ENCODE results near the gene EDDM13.
"Not testable (repeated sequence)": the region's sequence is repeated elsewhere in the genome, so short reads cannot be mapped to it uniquely, and the experiment has no call there.

EDDM13 gene

GRCh38 chr19:56295531-56296455 lies 23.2 kb downstream of the EDDM13 start:
- no peak for DNase-seq

GRCh38 chr19:56297010-56297409 lies 24.5 kb downstream of the EDDM13 start:
- DNase-seq: no peak

- DNase-seq: no peak
Measured at GRCh38 chr19:56299688-56300087, 27.1 kb downstream of the EDDM13 start.

- DNase-seq: no peak
Measured at GRCh38 chr19:56301155-56301554, 28.6 kb downstream of the EDDM13 start.

DNA sequence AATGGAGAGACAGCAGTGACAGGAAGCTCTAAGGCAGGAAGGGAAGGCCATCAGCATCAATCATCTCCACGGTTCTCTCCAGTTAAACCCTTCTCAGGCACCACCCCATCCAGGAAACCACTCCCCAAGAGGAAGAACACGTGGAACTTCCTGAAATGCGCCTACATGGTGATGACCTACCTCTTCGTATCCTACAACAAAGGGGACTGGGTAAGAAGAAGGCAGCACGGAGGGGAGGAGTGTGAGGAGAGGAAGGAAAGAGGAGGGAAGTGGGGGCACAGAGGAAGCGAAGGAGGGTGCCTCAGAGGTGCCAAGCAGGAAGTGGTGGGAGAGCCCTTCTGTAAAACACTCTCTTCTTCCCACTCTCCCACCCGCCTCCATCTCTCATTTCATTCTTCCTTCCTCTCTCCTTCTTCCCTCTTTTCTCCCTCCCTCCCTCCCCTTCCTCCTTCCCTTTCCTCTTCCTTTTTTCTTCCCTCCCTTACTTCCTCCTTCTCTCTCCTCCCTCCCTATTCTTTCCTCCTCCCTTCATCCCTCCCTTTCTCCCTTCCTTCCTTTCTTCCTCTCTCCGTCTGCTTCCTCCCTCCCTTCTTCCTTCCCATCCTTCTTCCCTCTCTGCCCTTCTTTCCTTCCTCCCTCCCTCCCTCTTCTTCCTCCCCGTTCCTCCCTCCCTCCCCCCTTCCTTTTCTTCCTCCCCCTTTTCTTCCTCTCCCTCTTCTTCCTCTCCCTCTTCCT lies 29.5 kb downstream of the EDDM13 start:
- DNase-seq: no peak

DNA sequence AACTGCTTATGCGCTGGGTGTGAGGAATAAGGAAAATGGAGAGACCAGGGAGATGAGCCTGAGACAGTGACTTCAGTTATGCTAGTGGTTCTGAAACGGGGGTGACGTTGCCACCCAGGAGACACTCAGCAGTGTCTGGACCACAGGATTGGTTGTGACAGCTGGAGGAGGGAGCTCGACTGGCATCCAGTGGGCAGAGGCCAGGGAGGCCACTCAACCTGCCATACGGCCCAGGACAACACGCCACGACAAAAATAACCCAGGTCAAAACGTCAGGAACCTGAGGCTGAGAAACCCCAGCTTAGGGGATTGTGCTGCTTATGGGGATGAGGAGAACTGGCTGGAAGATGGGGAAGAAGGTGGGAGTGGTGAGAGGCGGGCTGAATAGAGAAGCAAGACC lies 31.7 kb downstream of the EDDM13 start:
- no peak for DNase-seq

DNA sequence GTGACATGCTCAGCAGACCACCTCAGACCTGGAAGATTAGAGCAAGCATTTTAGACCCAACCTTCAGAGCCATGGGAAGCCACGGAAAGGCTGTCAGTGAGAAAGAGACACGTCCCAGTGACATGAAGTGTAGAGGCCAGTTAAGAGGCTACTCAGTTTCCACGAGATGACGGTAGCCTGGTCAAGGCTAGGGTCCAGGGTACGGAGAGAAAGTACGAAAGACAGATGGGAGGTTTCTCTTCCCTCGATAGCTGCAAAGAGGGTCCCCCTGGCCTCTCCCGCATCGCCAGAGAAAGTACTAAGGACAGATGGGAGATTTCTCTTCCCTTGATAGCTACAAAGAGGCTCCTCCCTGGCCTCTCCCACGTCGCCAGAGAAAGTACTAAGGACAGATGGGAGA lies 33.5 kb downstream of the EDDM13 start:
- DNase-seq: no peak

GRCh38 chr19:56307062-56307461 lies 34.5 kb downstream of the EDDM13 start:
- DNase-seq: not testable (repeated sequence)

GRCh38 chr19:56308792-56309191 lies 36.2 kb downstream of the EDDM13 start:
- no peak for DNase-seq

DNA sequence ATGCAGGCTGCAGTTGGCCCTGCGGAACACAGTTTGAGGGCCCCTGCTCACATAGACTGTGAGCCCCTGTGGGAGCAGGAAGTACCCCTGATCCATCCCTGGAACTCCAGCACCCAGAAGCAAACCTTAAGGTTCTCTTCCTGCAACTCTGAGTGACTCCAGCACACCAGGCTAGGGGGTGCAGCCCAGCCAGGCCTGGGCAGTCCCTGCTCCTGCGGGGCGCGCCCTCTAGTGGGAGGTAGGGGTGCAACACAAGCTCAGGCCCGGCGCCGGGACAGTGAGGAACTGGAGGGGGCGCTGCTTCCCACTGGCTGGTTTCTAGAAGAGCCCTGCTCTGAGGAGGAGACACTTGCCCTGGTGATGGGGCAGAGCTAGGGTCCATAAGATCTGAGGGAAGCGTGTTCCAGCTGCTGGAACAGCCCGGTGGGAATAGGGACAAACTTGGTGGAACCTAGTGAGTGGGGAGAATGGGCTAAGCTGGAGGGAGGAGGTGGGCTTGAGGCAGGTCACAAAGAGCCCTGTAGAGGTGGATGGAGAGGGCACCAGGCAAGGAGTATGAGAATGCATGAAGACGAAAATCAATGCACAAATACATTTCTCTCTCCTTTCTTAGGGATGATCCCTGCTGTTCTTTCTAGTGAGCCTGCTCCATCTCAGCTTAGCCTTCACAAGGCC lies 37.1 kb downstream of the EDDM13 start:
- peak; percentile 49 for DNase-seq

GRCh38 chr19:56310462-56310861 lies 37.9 kb downstream of the EDDM13 start:
- DNase-seq: no peak

DNA sequence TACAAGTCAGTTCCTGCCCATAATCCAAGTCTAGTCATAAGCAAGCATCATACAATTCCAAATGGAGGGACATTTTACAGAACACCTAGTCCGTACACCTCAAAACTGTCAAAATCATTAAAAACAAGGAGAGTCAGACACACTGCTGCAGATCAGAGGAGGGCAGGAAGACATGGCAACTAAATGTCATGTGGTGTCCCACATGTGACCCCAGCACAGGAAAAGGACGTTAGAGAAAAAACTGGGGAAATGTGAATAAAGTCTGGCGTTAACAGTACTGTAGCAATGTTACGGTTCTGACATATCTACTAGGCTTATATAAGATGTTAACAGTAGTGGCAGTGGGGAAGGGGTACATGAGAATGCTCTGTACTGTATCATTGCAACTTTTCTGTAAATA lies 39.8 kb downstream of the EDDM13 start:
- no peak for DNase-seq

DNA sequence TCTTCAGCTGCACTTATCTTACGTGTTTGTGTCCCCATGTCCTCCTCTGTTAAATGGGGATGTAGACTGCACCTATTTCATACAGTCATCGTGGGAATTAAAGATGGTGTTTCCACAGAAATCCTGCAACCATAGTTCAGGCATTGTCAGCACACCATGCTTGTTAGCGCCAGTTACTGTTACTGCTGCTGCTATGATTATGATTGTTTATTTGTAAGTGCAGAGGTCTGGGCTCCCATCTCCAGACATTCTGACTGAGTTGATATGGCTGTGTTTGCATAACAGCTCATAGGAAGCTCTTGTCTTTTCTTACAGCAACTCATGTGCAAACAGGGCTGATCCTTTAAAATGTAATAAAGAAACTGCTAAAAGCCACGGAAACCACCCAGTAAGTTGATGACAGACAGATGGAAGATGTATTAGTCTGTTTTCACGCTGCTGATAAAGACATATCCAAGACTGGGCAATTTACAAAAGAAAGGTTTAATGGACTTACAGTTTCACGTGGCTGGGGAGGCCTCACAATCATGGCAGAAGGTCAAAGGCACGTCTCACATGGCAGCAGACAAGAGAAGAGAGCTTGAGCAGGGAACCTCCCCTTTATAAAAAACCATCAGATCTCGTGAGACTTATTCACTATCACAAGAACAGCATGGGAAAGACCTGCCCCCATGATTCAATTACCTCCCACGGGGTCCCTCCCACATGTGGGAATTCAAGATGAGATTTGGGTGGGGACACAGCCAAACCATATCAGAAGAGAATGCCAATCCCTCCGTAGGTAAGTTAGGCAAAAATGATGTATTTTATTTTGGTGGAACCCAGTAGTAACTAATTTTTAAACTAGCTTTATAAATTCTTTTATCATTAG lies 40.5 kb downstream of the EDDM13 start:
- DNase-seq: no peak

- no peak for DNase-seq
Measured at GRCh38 chr19:56314018-56314380, 41.5 kb downstream of the EDDM13 start.

DNA sequence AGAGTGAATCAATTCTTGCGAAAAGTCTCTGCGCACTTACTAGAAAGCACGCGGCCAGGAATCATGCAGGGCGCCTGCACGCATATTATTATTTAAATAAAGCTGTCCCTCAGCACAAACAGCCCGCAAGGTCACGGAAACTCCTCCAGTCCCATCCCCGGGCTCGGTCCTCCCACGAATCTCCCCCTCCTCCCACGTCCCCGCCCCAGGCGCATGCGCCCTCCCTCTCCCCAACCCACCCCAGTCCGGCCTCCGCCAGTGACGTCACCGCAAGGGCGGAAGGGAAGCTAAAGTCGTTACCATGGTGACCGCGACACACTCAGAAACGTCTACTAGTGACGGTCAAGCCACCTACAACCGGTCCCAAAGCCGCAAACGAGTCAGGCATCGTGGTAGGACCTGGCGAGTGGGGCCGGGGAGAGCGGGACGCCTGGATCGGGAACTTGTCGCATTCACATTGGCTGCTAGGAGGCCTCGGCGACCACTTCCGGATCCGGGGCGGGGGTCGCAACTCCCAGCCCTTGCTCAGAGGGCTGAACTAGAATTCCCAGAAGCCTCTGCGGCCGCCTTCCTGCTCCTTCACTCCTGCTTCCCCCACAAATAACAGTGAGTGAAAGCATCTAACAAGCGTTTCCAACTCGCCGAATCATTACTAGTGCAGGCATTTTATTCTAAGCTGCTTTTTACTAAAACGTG lies 42.0 kb downstream of the EDDM13 start, which contains the start of gene ZSCAN5A:
TSS of gene ZSCAN5A (minus strand) at position 459 of the 696 bp plus-strand sequence. CDS start 89,793 bp downstream, outside the sequence.
- peak; percentile 89 for DNase-seq

DNA sequence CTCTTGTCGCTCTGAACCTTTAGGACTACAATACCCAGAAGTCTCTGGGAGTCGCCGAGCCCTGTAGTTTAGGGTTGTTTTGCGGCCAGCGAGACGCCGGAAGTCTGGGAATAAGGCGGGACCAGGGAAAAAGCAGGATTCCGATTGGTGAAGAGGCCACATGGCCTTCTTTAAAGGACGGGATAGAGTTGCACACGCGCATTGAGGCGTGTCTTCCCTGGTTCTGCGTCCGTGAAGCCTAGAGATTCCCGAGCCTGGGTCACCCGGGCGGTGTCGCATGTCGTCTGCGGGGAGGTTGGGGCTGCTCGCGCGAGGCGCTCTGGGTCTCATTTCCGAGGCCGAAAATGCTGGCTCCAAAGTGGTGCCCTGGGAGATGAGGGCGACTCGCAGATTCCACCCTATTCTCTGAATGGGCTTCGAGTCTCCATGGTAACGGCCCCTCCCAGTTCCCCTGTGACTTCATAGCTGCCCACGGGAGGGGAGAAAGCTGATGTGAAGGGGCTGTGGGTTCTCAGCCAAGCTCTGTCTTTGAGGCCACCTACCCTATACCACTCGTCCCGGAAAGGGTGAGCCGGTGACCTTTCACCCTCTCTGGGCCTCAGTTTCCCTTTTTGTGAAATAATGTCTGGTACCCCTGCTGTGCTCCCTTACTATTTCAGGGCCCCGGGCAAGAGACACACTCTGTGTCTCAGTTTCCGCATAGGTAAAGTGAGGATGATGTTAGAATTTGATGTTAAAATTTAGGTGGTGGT lies 42.7 kb downstream of the EDDM13 start:
- DNase-seq: peak; percentile 98

- no peak for DNase-seq
Measured at GRCh38 chr19:56316728-56317127, 44.2 kb downstream of the EDDM13 start.

- DNase-seq: no peak
Measured at GRCh38 chr19:56317749-56318148, 45.2 kb downstream of the EDDM13 start.

DNA sequence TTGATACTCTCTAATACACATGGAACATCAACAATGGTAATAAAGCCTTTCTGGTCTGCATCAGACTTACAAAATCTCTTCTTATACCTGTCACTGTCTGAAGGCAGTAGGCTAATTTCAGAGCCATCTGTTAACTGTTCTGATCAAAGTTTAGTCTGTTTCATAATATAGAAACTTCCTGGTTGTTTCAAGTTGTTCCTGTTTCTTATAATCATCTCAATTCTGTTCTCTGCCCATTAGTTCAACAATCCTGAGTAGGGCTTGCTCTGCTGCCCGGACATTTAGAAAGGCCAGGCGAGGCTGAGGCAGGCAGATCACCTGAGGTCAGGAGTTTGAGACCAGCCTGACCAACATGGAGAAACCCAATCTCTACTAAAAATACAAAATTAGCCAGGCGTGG lies 47.4 kb downstream of the EDDM13 start:
- no peak for DNase-seq

DNA sequence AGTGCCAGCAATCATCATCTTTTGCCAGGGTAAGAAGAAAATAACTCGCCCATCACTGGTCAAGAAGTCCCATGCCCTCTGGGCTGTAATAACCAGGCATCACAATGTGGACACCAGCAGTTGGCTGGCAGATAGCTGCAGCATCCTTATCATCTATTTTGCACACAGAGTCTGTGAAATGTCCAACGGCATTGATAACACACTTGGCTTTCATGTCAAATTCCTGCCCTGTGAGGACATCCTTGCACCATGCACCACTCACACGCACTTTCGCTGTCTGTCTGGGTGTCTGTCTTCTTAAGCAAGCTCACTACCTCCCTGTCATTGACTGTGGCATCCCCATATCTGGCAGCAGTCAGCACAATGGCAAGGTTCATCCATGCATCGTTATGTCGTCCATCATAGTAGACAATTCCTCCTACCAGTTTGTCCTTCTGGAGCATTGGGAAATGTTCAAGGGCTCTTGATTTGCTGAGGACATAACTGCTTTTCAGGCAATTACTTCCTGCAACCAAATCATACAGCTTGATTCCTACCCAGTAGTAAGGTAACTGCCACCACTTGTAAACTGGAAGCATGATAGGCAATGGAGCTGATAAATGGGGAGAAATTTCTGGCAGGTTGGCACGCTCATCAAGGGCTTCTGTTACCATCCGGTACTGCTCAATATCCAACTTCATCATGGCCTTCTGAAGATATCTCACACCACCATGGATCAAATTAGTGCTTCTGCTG lies 48.9 kb downstream of the EDDM13 start:
- DNase-seq: no peak

Data from NCI-H226 (cell line).